HEK293T (cell line): ENCODE measurements around the gene PLD1.

Source experiments
- CTCF ChIA-PET: fragments of 350-600 bp; formaldehyde crosslinking; extraction: SDS; loops from one replicate; lab custom pipeline; 2021; ENCODE audit warnings: antibody characterized with exemption, inconsistent platforms; lab: Yijun Ruan, JAX
- POLR2A ChIA-PET: fragments of 350-600 bp; formaldehyde crosslinking; extraction: SDS; loops from one replicate; lab custom pipeline; 2020; ENCODE audit warnings: antibody characterized with exemption, inconsistent platforms; lab: Yijun Ruan, JAX
- DNase-seq: peaks from one replicate; pipeline ENCODE4 v3.0.0; 2012; ENCODE audit warnings: mixed read lengths; ENCODE audit errors: extremely low spot score
- ARNT ChIP-seq: fragments of 450-650 bp; IDR thresholded peaks from 2 replicates; pipeline ENCODE4 v1.6.1; 2017; ENCODE audit warnings: mild to moderate bottlenecking
- BHLHE40 ChIP-seq: fragments of 450-650 bp; IDR thresholded peaks from 2 replicates; pipeline ENCODE4 v1.6.1; 2016; ENCODE audit warnings: mild to moderate bottlenecking, moderate library complexity, borderline replicate concordance
- CTBP1 ChIP-seq: fragments of 450-650 bp; IDR thresholded peaks from 2 replicates; pipeline ENCODE4 v1.6.1; 2016; ENCODE audit warnings: borderline replicate concordance
- ELF4 ChIP-seq: fragments of 450-650 bp; IDR thresholded peaks from 2 replicates; pipeline ENCODE4 v1.6.1; 2017; ENCODE audit warnings: antibody characterized with exemption
- FOXA1 ChIP-seq: fragments of 450-650 bp; IDR thresholded peaks from 2 replicates; pipeline ENCODE4 v1.6.1; 2016; ENCODE audit warnings: mild to moderate bottlenecking
- FOXK2 ChIP-seq: fragments of 450-650 bp; IDR thresholded peaks from 2 replicates; pipeline ENCODE4 v1.6.1; 2016; ENCODE audit warnings: mild to moderate bottlenecking
- FOXM1 ChIP-seq: fragments of 450-650 bp; IDR thresholded peaks from 2 replicates; pipeline ENCODE4 v1.6.1; 2017; ENCODE audit warnings: mild to moderate bottlenecking, borderline replicate concordance
- HDGF ChIP-seq: fragments of 450-650 bp; IDR thresholded peaks from 2 replicates; pipeline ENCODE4 v1.6.1; 2017; ENCODE audit warnings: antibody characterized with exemption, borderline replicate concordance
- L3MBTL2 ChIP-seq: fragments of 450-650 bp; conservative IDR thresholded peaks from 2 replicates; pipeline ENCODE4 v1.6.1; 2016; ENCODE audit warnings: mild to moderate bottlenecking
- LEF1 ChIP-seq: fragments of 450-650 bp; IDR thresholded peaks from 2 replicates; pipeline ENCODE4 v1.6.1; 2017; ENCODE audit warnings: mild to moderate bottlenecking, borderline replicate concordance
- NFRKB ChIP-seq: fragments of 450-650 bp; IDR thresholded peaks from 2 replicates; pipeline ENCODE4 v1.6.1; 2016; ENCODE audit warnings: mild to moderate bottlenecking, moderate library complexity
- SP1 ChIP-seq: fragments of 450-650 bp; IDR thresholded peaks from 2 replicates; pipeline ENCODE4 v1.6.1; 2017
- SUZ12 ChIP-seq: fragments of 450-650 bp; IDR thresholded peaks from 2 replicates; pipeline ENCODE4 v1.6.1; 2016; ENCODE audit warnings: mild to moderate bottlenecking
- TARDBP ChIP-seq: fragments of 450-650 bp; IDR thresholded peaks from 2 replicates; pipeline ENCODE4 v1.6.1; 2016
- ZNF384 ChIP-seq: fragments of 450-650 bp; IDR thresholded peaks from 2 replicates; pipeline ENCODE4 v1.6.1; 2016
- TF ChIP-seq, protein P1 (sequence below): fragments of 450-650 bp; IDR thresholded peaks from 2 replicates; pipeline ENCODE4 v1.6.1; 2016

Gene PLD1

DNA sequence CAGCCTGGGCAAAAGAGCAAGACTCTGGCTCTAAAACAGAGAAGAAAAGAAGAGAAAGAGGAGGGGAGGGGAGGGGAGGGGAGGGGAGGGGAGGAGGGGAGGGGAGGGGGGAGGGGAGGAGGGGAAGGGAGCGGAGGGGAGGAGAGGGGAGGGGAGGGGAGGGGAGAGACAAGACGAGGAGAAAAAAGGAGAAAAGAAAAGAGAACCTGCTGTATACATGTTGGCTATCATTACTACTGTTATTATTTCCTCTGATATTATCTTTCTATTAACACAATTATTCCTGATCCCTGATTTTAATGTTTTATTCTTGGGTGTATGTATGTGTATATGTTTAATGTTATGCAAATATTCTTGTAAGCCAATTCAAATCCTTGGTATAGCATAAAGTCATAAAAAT is 46.9 kb downstream of the PLD1 start:
- CTCF ChIA-PET: no interaction called here

DNA sequence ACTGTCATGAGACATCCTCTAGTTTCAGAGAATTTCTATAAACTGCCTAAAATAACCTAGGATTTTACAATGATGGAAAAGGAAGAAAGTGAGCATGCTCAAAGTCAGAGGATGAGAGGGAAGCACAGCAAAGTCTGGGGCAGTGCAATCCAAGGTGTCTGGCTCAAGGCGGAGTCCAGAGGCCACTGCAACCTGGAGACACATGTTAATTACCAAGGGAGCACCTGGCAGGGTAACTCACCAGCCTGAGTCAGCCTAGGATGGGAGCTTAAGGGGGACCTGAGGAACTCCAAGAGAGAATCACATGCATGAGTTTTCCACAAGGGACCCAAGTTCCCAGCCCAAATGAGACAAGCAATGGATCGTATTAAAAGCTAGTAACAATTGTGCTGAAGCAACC is 49.8 kb downstream of the PLD1 start:
- ChIA-PET CTCF (interaction anchor here (1.1 kb wide), 1 partner anchor 12 kb away, joined by 3 read pairs; no protein-coding TSS in a partner anchor), POLR2A (no interaction called here)
- TF ChIP-seq NFRKB (no peak), CTBP1 (no peak), FOXM1 (no peak), HDGF (no peak)
- DNase-seq: no peak

More for the DNA sequence above, 46.9 kb downstream of the PLD1 start:
- TF ChIP-seq, protein P1, sequence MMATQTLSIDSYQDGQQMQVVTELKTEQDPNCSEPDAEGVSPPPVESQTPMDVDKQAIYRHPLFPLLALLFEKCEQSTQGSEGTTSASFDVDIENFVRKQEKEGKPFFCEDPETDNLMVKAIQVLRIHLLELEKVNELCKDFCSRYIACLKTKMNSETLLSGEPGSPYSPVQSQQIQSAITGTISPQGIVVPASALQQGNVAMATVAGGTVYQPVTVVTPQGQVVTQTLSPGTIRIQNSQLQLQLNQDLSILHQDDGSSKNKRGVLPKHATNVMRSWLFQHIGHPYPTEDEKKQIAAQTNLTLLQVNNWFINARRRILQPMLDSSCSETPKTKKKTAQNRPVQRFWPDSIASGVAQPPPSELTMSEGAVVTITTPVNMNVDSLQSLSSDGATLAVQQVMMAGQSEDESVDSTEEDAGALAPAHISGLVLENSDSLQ: no peak
- no peak for TF ChIP-seq FOXA1
- TF ChIP-seq TARDBP: no peak
- TF ChIP-seq BHLHE40: no peak
- no peak for TF ChIP-seq ZNF384
- no peak for TF ChIP-seq HDGF
- no peak for TF ChIP-seq LEF1
- no peak for TF ChIP-seq L3MBTL2
- no peak for TF ChIP-seq SUZ12
- TF ChIP-seq CTBP1: no peak
- no peak for DNase-seq
- POLR2A ChIA-PET: no interaction called here

DNA sequence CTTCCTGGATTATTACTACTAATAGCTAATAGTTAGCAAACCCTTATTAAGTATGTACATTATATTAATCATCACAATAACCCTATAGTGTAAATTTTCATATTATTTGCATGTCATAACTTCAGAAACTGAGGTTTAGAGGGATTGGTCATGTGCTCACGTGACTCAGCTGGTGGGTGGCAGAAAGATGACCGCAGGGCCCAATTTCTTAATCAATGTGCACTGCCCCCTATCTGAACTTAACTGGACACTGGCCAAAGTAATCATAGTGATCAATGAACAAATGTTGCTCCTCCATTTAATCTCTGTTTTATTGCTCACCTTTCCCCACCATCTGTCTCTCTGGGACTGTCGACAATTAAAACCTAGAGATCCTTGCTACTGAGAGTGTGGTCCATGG is 52.2 kb downstream of the PLD1 start:
- no peak for TF ChIP-seq LEF1
- TF ChIP-seq NFRKB: no peak
- no peak for TF ChIP-seq CTBP1
- TF ChIP-seq ARNT: no peak
- no peak for TF ChIP-seq TARDBP
- TF ChIP-seq ELF4: no peak
- no peak for TF ChIP-seq BHLHE40
- TF ChIP-seq, protein P1: no peak
- no peak for TF ChIP-seq SP1
- DNase-seq: no peak
- ChIA-PET POLR2A (no interaction called here), CTCF (interaction anchor here (2.1 kb wide), 1 partner anchor 14 kb away, joined by 10 read pairs; no protein-coding TSS in a partner anchor)

- POLR2A ChIA-PET: no interaction called here
- CTCF ChIA-PET: interaction anchor here (2.1 kb wide), 1 partner anchor 15 kb away, joined by 10 read pairs; no protein-coding TSS in a partner anchor
- TF ChIP-seq TARDBP (no peak), FOXM1 (no peak), SP1 (no peak), FOXA1 (no peak), BHLHE40 (no peak), LEF1 (no peak), SUZ12 (no peak), HDGF (no peak), NFRKB (no peak), ELF4 (no peak), FOXK2 (no peak), ZNF384 (no peak), ARNT (no peak), CTBP1 (no peak), L3MBTL2 (no peak)
- TF ChIP-seq, protein P1: no peak
- no peak for DNase-seq
Measured at GRCh38 chr3:171757361-171758034, 52.8 kb downstream of the PLD1 start.

DNA sequence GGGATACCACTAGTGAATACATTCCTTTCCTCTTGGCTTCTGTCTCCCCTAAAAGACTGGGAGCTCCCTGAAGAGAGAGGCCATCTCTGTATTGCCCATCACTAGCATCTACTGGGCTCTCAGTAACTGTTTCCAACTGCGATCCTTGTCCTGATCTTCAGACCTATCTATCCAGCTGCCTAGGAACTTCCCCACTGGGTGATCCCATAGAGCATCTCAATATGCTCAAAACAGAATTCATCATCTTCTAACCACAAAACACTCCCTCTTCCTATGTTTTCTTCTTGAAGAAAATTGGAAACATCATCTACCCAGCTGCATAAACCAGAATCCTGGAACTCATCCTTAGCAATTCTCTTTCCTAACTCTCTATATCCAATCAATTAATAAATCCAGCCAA is 54.6 kb downstream of the PLD1 start:
- CTCF ChIA-PET: no interaction called here
- POLR2A ChIA-PET: no interaction called here
- DNase-seq: no peak
- TF ChIP-seq FOXM1 (no peak), SUZ12 (no peak), HDGF (no peak), FOXA1 (no peak), ARNT (no peak), TARDBP (no peak), NFRKB (no peak), CTBP1 (no peak), BHLHE40 (no peak), L3MBTL2 (no peak), SP1 (no peak)
- TF ChIP-seq, protein P1: no peak

- DNase-seq: no peak
- TF ChIP-seq FOXA1 (no peak), BHLHE40 (no peak), ARNT (no peak)
- ChIA-PET CTCF (no interaction called here), POLR2A (no interaction called here)
Measured at GRCh38 chr3:171755015-171755589, 55.2 kb downstream of the PLD1 start.
